WTC11 (cell line): ENCODE measurements around the gene GAL3ST2. TPM values are rescaled to one million over a fixed set of nuclear protein-coding genes. Genes with fewer than 3 reads are reported as not detected.
"Not testable (repeated sequence)": the region's sequence is repeated elsewhere in the genome, so short reads cannot be mapped to it uniquely, and the experiment has no call there.

Experiments
- ATAC-seq: fragments of 200-7000 bp; cut with Tn5 transposase; 2 replicates; pipeline ENCODE4 v1.10.0; 2021; ENCODE audit warnings: mild to moderate bottlenecking, moderate library complexity
- CTCF ChIA-PET: fragments of 300-600 bp; sonication (Branson Sonifier 250); formaldehyde crosslinking; loops from one replicate; lab custom pipeline; 2021; ENCODE audit warnings: antibody characterized with exemption; lab: Charles Lee
- POLR2A ChIA-PET: fragments of 350-600 bp; sonication (Branson Sonifier 250); formaldehyde crosslinking; loops from one replicate; lab custom pipeline; 2021; ENCODE audit warnings: antibody characterized with exemption; lab: Charles Lee
- DNase-seq: peaks from one replicate; pipeline ENCODE4 v3.0.0; 2021; ENCODE audit warnings: low spot score
- H3K27ac Mint-ChIP-seq: 2 replicates; pipeline ENCODE4 v1.8.0; 2021; ENCODE audit warnings: mixed read lengths
- H3K27me3 Mint-ChIP-seq: 2 replicates; pipeline ENCODE4 v1.8.0; 2021; ENCODE audit warnings: low read depth, mild to moderate bottlenecking, moderate library complexity, mixed read lengths
- H3K36me3 Mint-ChIP-seq: 2 replicates; pipeline ENCODE4 v1.8.0; 2021; ENCODE audit warnings: mixed read lengths
- H3K4me1 Mint-ChIP-seq: 2 replicates; pipeline ENCODE4 v1.8.0; 2022; ENCODE audit warnings: mixed read lengths
- H3K4me3 Mint-ChIP-seq: 2 replicates; pipeline ENCODE4 v1.8.0; 2021; ENCODE audit warnings: mild to moderate bottlenecking, moderate library complexity, mixed read lengths
- H3K9me3 Mint-ChIP-seq: 2 replicates; pipeline ENCODE4 v1.8.0; 2021; ENCODE audit warnings: mixed read lengths
- ATF2 ChIP-seq: sonication (generic); formaldehyde crosslinking; IDR thresholded peaks from 2 replicates; pipeline ENCODE4 v1.8.1; 2022; ENCODE audit warnings: low read depth, missing genetic modification reagents, borderline replicate concordance
- CBFB ChIP-seq: sonication (generic); formaldehyde crosslinking; IDR thresholded peaks from 2 replicates; pipeline ENCODE4 v1.8.1; 2022; ENCODE audit warnings: mild to moderate bottlenecking, low read depth, missing genetic modification reagents
- CREM ChIP-seq: sonication (generic); formaldehyde crosslinking; IDR thresholded peaks from 2 replicates; pipeline ENCODE4 v1.8.1; 2022; ENCODE audit warnings: mild to moderate bottlenecking, missing genetic modification reagents, moderate library complexity
- CTCF ChIP-seq: fragments of 200-600 bp; IDR thresholded peaks from 2 replicates; pipeline ENCODE4 v1.8.0; 2022; ENCODE audit warnings: antibody characterized with exemption
- E2F1 ChIP-seq: sonication (generic); formaldehyde crosslinking; IDR thresholded peaks from 2 replicates; pipeline ENCODE4 v1.8.0; 2022; ENCODE audit warnings: mild to moderate bottlenecking, missing genetic modification reagents
- KAT7 ChIP-seq: sonication (generic); formaldehyde crosslinking; IDR thresholded peaks from 2 replicates; pipeline ENCODE4 v1.8.1; 2023; ENCODE audit warnings: missing genetic modification reagents, mild to moderate bottlenecking, borderline replicate concordance
- NR1H2 ChIP-seq: sonication (generic); formaldehyde crosslinking; IDR thresholded peaks from 2 replicates; pipeline ENCODE4 v1.9.0; 2021; ENCODE audit warnings: mild to moderate bottlenecking, moderate library complexity, missing genetic modification reagents
- STAT6 ChIP-seq: sonication (generic); formaldehyde crosslinking; conservative IDR thresholded peaks from 2 replicates; pipeline ENCODE4 v1.8.1; 2023; ENCODE audit warnings: mild to moderate bottlenecking, low read depth, missing genetic modification reagents, moderate library complexity
- TEAD1 ChIP-seq: sonication (generic); formaldehyde crosslinking; IDR thresholded peaks from 2 replicates; pipeline ENCODE4 v1.8.0; 2022; ENCODE audit warnings: mild to moderate bottlenecking, missing genetic modification reagents
- TEAD4 ChIP-seq: sonication (generic); formaldehyde crosslinking; IDR thresholded peaks from 2 replicates; pipeline ENCODE4 v1.8.0; 2022; ENCODE audit warnings: mild to moderate bottlenecking, missing genetic modification reagents
- USF1 ChIP-seq: sonication (generic); formaldehyde crosslinking; IDR thresholded peaks from 2 replicates; pipeline ENCODE4 v1.8.0; 2022; ENCODE audit warnings: mild to moderate bottlenecking, missing genetic modification reagents
- ZNF317 ChIP-seq: sonication (generic); formaldehyde crosslinking; IDR thresholded peaks from 2 replicates; pipeline ENCODE4 v1.8.1; 2023; ENCODE audit warnings: low read depth, mild to moderate bottlenecking, moderate library complexity, missing genetic modification reagents, borderline replicate concordance
- ZNF396 ChIP-seq: fragments of 250-450 bp; sonication (Bioruptor Pico); IDR thresholded peaks from 2 replicates; pipeline ENCODE4 v1.8.0; 2021; ENCODE audit warnings: mild to moderate bottlenecking, moderate library complexity, borderline replicate concordance
- total RNA-seq: library from RNA; stranded (reverse); gene quantifications from 3 replicates; pipeline ENCODE4 v1.2.3, GENCODE V29; 2021

Gene GAL3ST2
- total RNA-seq, 1 experiment from 2014 or later, result 0.98 TPM

- ChIA-PET POLR2A (no interaction called here), CTCF (interaction anchor here (0.9 to 2.4 kb wide), 6 partner anchors 29 to 76 kb away, joined by 3 to 8 read pairs (median 4); partner anchors contain the start of gene D2HGDH)
- H3K4me3 Mint-ChIP-seq, result peak overlapping the region; percentile 30
- peaks cover 20% of the 10 kb centered on the region for H3K4me1 Mint-ChIP-seq
- ATAC-seq, result peak; percentile 10
- peaks cover 25% of the 10 kb centered on the region for H3K27me3 Mint-ChIP-seq
- no peaks in the 10 kb centered on the region for H3K9me3 Mint-ChIP-seq
- no peak for TF ChIP-seq KAT7 (CRISPR knock-in tag)
- TF ChIP-seq CTCF, result no peak
- TF ChIP-seq CREM (CRISPR knock-in tag), result no peak
- TF ChIP-seq TEAD4 (CRISPR knock-in tag), result no peak
- TF ChIP-seq CBFB, result no peak
- no peak for TF ChIP-seq ZNF396 (CRISPR knock-in tag)
- no peak for TF ChIP-seq ATF2
- no peak for TF ChIP-seq STAT6 (CRISPR knock-in tag)
- no peak for TF ChIP-seq NR1H2 (CRISPR knock-in tag)
- no peak for TF ChIP-seq E2F1 (CRISPR knock-in tag)
- no peak for TF ChIP-seq TEAD1 (CRISPR knock-in tag)
- no peak for TF ChIP-seq ZNF317
- no peak for TF ChIP-seq USF1 (CRISPR knock-in tag)
- DNase-seq, result no peak
- H3K36me3 Mint-ChIP-seq, result no peaks in the 10 kb centered on the region
- no peak overlapping the region for H3K27ac Mint-ChIP-seq
Measured at GRCh38 chr2:241804326-241805229, 28.0 kb downstream of the GAL3ST2 start.

GRCh38 chr2:241806217-241806616, 29.6 kb downstream of the GAL3ST2 start:
- peaks cover 20% of the 10 kb centered on the region for H3K4me1 Mint-ChIP-seq
- H3K27ac Mint-ChIP-seq, H3K36me3 Mint-ChIP-seq, ATAC-seq, DNase-seq, CTCF ChIA-PET, POLR2A ChIA-PET, H3K4me3 Mint-ChIP-seq, H3K9me3 Mint-ChIP-seq: not testable (repeated sequence)
- H3K27me3 Mint-ChIP-seq, result peaks cover 25% of the 10 kb centered on the region
